ENCODE data around the gene CHCHD10. TPM values are rescaled to one million over a fixed set of nuclear protein-coding genes. Genes with fewer than 3 reads are reported as not detected.
A peak's percentile ranks its signal among the peaks of the same experiment; 100 is the strongest.

Gene CHCHD10
- 10.9 and 14.1 TPM in 2 replicates for total RNA-seq (2014; rRNA removed; shearing (Covaris generic))

GRCh38 chr22:23767673-23768548 lies at the start of gene CHCHD10:
TSS of gene CHCHD10 (minus strand) at chr22:23767972. CDS start at chr22:23767874, 98 bp downstream.
- Histone ChIP-seq H3K9me3 (replicated peaks) (no peaks in the 10 kb centered on the region), H3K4me1 (peaks cover 27% of the 10 kb centered on the region), H3K27me3 (no peaks in the 10 kb centered on the region), H3K27ac (peak within 1 kb of the TSS; percentile 81), H3K36me3 (no peaks in the 10 kb centered on the region), H3K4me3 (peak within 1 kb of the TSS; percentile 72)
- peak; percentile 70 to 79 for DNase-seq

- no peak for DNase-seq
- Histone ChIP-seq H3K27me3 (no peaks in the 10 kb centered on the region), H3K9me3 (replicated peaks) (no peaks in the 10 kb centered on the region), H3K4me1 (no peaks in the 10 kb centered on the region), H3K27ac (no peak overlapping the region), H3K4me3 (no peak overlapping the region), H3K36me3 (peaks cover 63% of the 10 kb centered on the region)
Observed at GRCh38 chr22:23817146-23817545, 49.4 kb upstream of the CHCHD10 start.

- no peaks in the 10 kb centered on the region for H3K4me1 ChIP-seq
- H3K9me3 ChIP-seq (replicated peaks), result no peaks in the 10 kb centered on the region
- no peaks in the 10 kb centered on the region for H3K27me3 ChIP-seq
- H3K27ac ChIP-seq, result no peak overlapping the region
- peaks cover 64% of the 10 kb centered on the region for H3K36me3 ChIP-seq
- DNase-seq, result no peak
- no peak overlapping the region for H3K4me3 ChIP-seq
Observed at GRCh38 chr22:23816156-23816976, 48.6 kb upstream of the CHCHD10 start.

GRCh38 chr22:23815541-23816155 lies 47.9 kb upstream of the CHCHD10 start:
- H3K4me1 ChIP-seq, result no peaks in the 10 kb centered on the region

GRCh38 chr22:23812378-23812777 lies 44.6 kb upstream of the CHCHD10 start:
- no peak overlapping the region for H3K27ac ChIP-seq
- H3K27me3 ChIP-seq, result no peaks in the 10 kb centered on the region
- no peak for DNase-seq
- no peaks in the 10 kb centered on the region for H3K9me3 ChIP-seq (replicated peaks)
- H3K4me1 ChIP-seq, result no peaks in the 10 kb centered on the region
- no peak overlapping the region for H3K4me3 ChIP-seq
- peaks cover 40% of the 10 kb centered on the region for H3K36me3 ChIP-seq

More at GRCh38 chr22:23815541-23816155, 47.9 kb upstream of the CHCHD10 start:
- DNase-seq, result no peak
- Histone ChIP-seq H3K4me3 (no peak overlapping the region), H3K9me3 (replicated peaks) (no peaks in the 10 kb centered on the region), H3K36me3 (peaks cover 63% of the 10 kb centered on the region), H3K27ac (no peak overlapping the region), H3K27me3 (no peaks in the 10 kb centered on the region)

GRCh38 chr22:23806837-23807236 lies 39.1 kb upstream of the CHCHD10 start:
- no peaks in the 10 kb centered on the region for H3K27me3 ChIP-seq
- no peaks in the 10 kb centered on the region for H3K4me1 ChIP-seq
- no peaks in the 10 kb centered on the region for H3K9me3 ChIP-seq (replicated peaks)
- no peak overlapping the region for H3K27ac ChIP-seq
- H3K4me3 ChIP-seq, result no peak overlapping the region
- peaks cover 63% of the 10 kb centered on the region for H3K36me3 ChIP-seq
- no peak for DNase-seq

- DNase-seq, result no peak
- Histone ChIP-seq H3K27ac (no peak overlapping the region), H3K4me3 (no peak overlapping the region), H3K36me3 (peaks cover 70% of the 10 kb centered on the region), H3K4me1 (no peaks in the 10 kb centered on the region), H3K9me3 (replicated peaks) (no peaks in the 10 kb centered on the region), H3K27me3 (no peaks in the 10 kb centered on the region)
Observed at GRCh38 chr22:23804781-23805291, 37.1 kb upstream of the CHCHD10 start.

- Histone ChIP-seq H3K4me3 (no peak overlapping the region), H3K27me3 (no peaks in the 10 kb centered on the region), H3K9me3 (replicated peaks) (no peaks in the 10 kb centered on the region), H3K27ac (no peak overlapping the region), H3K36me3 (peaks cover 76% of the 10 kb centered on the region), H3K4me1 (no peaks in the 10 kb centered on the region)
- DNase-seq, result no peak
Observed at GRCh38 chr22:23803001-23803819, 35.4 kb upstream of the CHCHD10 start.

- Histone ChIP-seq H3K36me3 (peaks cover 77% of the 10 kb centered on the region), H3K27ac (no peak overlapping the region), H3K9me3 (replicated peaks) (no peaks in the 10 kb centered on the region), H3K4me1 (no peaks in the 10 kb centered on the region), H3K4me3 (no peak overlapping the region), H3K27me3 (no peaks in the 10 kb centered on the region)
- no peak for DNase-seq
Observed at GRCh38 chr22:23801886-23802377, 34.2 kb upstream of the CHCHD10 start.

- H3K27ac ChIP-seq, result no peak overlapping the region
- no peaks in the 10 kb centered on the region for H3K9me3 ChIP-seq (replicated peaks)
- no peak for DNase-seq
- no peaks in the 10 kb centered on the region for H3K27me3 ChIP-seq
- peaks cover 4% of the 10 kb centered on the region; the same call in 1 of the 2 replicates for H3K4me1 ChIP-seq
- H3K4me3 ChIP-seq, result no peak overlapping the region
- H3K36me3 ChIP-seq, result peaks cover 76% of the 10 kb centered on the region
Observed at GRCh38 chr22:23801238-23801821, 33.6 kb upstream of the CHCHD10 start.

GRCh38 chr22:23800297-23801237 lies 32.8 kb upstream of the CHCHD10 start:
- H3K36me3 ChIP-seq, result peaks cover 72% of the 10 kb centered on the region
- H3K9me3 ChIP-seq (replicated peaks), result no peaks in the 10 kb centered on the region
- H3K4me1 ChIP-seq, result peaks cover 9% of the 10 kb centered on the region; the same call in 1 of the 2 replicates
- H3K27me3 ChIP-seq, result no peaks in the 10 kb centered on the region
- H3K4me3 ChIP-seq, result no peak overlapping the region
- no peak for DNase-seq
- H3K27ac ChIP-seq, result no peak overlapping the region

GRCh38 chr22:23796461-23796860 lies 28.7 kb upstream of the CHCHD10 start:
- DNase-seq, result peak; percentile 47 to 58
- H3K27me3 ChIP-seq, result no peaks in the 10 kb centered on the region
- no peak overlapping the region for H3K4me3 ChIP-seq
- peaks cover 60% of the 10 kb centered on the region for H3K36me3 ChIP-seq
- H3K27ac ChIP-seq, result no peak overlapping the region
- H3K4me1 ChIP-seq, result peaks cover 9% of the 10 kb centered on the region; the same call in 1 of the 2 replicates
- no peaks in the 10 kb centered on the region for H3K9me3 ChIP-seq (replicated peaks)

Data from SJCRH30 (cell line).